Effector memory CD8-positive, alpha-beta T cell (primary cell): ENCODE measurements around the gene ENTPD6.

Experiments
- ATAC-seq: fragments of 150-1000 bp; cut with Tn5 transposase; replicated peaks from 2 replicates; pipeline ENCODE4 v1.10.0; 2021; ENCODE audit warnings: mild to moderate bottlenecking, moderate library complexity
- DNase-seq, 3 experiments: peaks; one replicate each; pipeline ENCODE4 v3.0.0; 2021
- H3K27ac Mint-ChIP-seq, 2 donors: one replicate each; pipeline ENCODE4 v1.8.0; 2022; ENCODE audit warnings: mild to moderate bottlenecking in 2 of 2, mixed read lengths in 2 of 2, moderate library complexity in 2 of 2
- H3K27me3 Mint-ChIP-seq, 2 donors: one replicate each; pipeline ENCODE4 v1.8.0; 2022; ENCODE audit warnings: mixed read lengths in 2 of 2
- H3K36me3 Mint-ChIP-seq: one replicate; pipeline ENCODE4 v1.8.0; 2022; ENCODE audit warnings: mild to moderate bottlenecking, moderate library complexity, mixed read lengths; ENCODE audit not compliant: insufficient read depth
- H3K4me1 Mint-ChIP-seq, 2 donors: one replicate each; pipeline ENCODE4 v1.8.0; 2022; ENCODE audit warnings: low read depth in 2 of 2, mixed read lengths in 2 of 2
- H3K4me3 Mint-ChIP-seq, 2 donors: one replicate each; pipeline ENCODE4 v1.8.0; 2022; ENCODE audit warnings: mild to moderate bottlenecking in 2 of 2, mixed read lengths in 2 of 2, moderate library complexity in 2 of 2
- H3K9me3 Mint-ChIP-seq, 2 donors: one replicate each; pipeline ENCODE4 v1.8.0; 2022; ENCODE audit warnings: mixed read lengths in 2 of 2

ENTPD6 gene

GRCh38 chr20:25274891-25275812, 79.6 kb downstream of the ENTPD6 start:
- no peak overlapping the region for H3K4me3 Mint-ChIP-seq
- no peaks in the 10 kb centered on the region for H3K27me3 Mint-ChIP-seq
- H3K9me3 Mint-ChIP-seq = no peaks in the 10 kb centered on the region
- H3K36me3 Mint-ChIP-seq = peaks cover 32% of the 10 kb centered on the region
- ATAC-seq = no peak
- DNase-seq = no peak
- H3K27ac Mint-ChIP-seq = peak overlapping the region in 1 of 2 donors; percentile 81
- peaks cover 3 to 6% of the 10 kb centered on the region in 2 donors for H3K4me1 Mint-ChIP-seq

DNA sequence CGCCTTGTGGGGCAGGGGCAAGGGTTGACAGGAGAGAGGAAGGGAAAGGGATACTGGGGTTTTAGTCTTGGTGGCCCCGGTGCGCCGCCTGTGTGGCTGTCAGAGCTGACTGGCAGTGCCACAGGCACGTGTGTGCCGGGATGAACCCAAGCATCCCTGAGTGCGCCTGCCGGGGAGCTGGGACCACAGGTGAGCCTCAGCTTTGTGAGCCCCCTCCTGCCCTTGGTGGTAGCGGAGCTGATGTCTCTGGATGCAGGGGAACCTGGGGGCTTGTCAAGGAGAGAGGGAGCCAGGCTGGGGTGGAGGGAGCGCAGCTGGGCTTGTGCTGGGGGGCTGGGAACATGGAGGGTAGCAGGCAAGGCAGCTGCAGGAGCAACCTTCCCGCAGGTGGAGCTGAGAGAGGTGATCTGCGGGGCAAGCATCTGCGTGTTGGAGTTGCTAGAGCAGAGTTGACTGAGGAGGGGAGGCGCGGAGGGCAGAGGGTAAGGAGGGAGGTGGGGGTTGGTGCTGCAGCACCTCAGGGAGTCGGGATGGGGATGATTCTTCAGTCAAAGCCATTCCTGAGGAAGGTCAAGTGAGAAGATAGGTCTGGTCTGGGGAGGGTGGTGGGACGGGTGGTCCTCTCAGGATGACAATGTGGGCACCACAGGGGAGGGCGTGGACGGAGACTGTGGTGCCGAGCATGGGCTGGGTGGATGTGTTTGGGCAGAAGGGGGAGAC, 80.5 kb downstream of the ENTPD6 start:
- ATAC-seq (no peak), DNase-seq (no peak)
- Mint-ChIP-seq H3K27me3 (no peaks in the 10 kb centered on the region), H3K36me3 (peaks cover 29% of the 10 kb centered on the region), H3K4me1 (peaks cover 3 to 6% of the 10 kb centered on the region in 2 donors), H3K27ac (peak overlapping the region in 1 of 2 donors; percentile 81), H3K9me3 (no peaks in the 10 kb centered on the region), H3K4me3 (no peak overlapping the region)
